GM12878 (cell line): ENCODE results near the gene RGS5. TPM values are rescaled to one million over a fixed set of nuclear protein-coding genes. Genes with fewer than 3 reads are reported as not detected.

ENCODE experiments used
- ATAC-seq: fragments of 200-7000 bp; cut with Tn5 transposase; 3 replicates; pipeline ENCODE4 v1.9.1; 2020; ENCODE audit warnings: mild to moderate bottlenecking, moderate library complexity
- BruUV-seq: library from RNA; stranded (reverse); fragments of 400-500 nt; replicated peaks from 2 replicates; lab custom pipeline; 2021; lab: Mats Ljungman, UMichigan
- CTCF ChIA-PET: fragments of 300-600 bp; sonication (Branson Sonifier 250); formaldehyde crosslinking; extraction: SDS; loops from one replicate; lab custom pipeline; 2021; ENCODE audit warnings: inconsistent platforms; lab: Yijun Ruan, JAX
- POLR2A ChIA-PET: fragments of 350-600 bp; formaldehyde crosslinking; extraction: SDS; loops from one replicate; lab custom pipeline; 2021; ENCODE audit warnings: inconsistent platforms; lab: Charles Lee
- RAD21 ChIA-PET: fragments of 300-600 bp; sonication (Branson Sonifier 250); formaldehyde crosslinking; loops from one replicate; lab custom pipeline; 2023; ENCODE audit warnings: antibody characterized with exemption; ENCODE audit not compliant: unreplicated experiment; lab: Charles Lee
- SMC1A ChIA-PET: fragments of 300-600 bp; sonication (Branson Sonifier 250); formaldehyde crosslinking; loops from one replicate; lab custom pipeline; 2023; ENCODE audit not compliant: unreplicated experiment, uncharacterized antibody; lab: Charles Lee
- DNase-seq: peaks from one replicate; pipeline ENCODE4 v3.0.0-alpha.2; 2011; ENCODE audit warnings: low read depth, low spot score
- FAIRE-seq: peaks from 3 replicates; lab custom pipeline; 2011; peaks lifted over from hg19 to GRCh38; lab: Jason Lieb, UNC
- H2AFZ ChIP-seq: 2 replicates; pipeline ENCODE4 v1.6.0; 2011; ENCODE audit warnings: low read depth, low read length, control low read depth; ENCODE audit not compliant: control insufficient read depth
- H3K27ac ChIP-seq: 2 replicates; pipeline ENCODE4 v1.5.1; 2011; ENCODE audit warnings: control low read depth; ENCODE audit not compliant: control insufficient read depth, insufficient read depth
- H3K27me3 ChIP-seq, 2 experiments: replicated peaks in 1 of 2; 2 replicates each; pipeline versions ENCODE4 v1.6.0 to v1.6.1; 2011; ENCODE audit warnings: low read length in 1 of 2; ENCODE audit not compliant: control insufficient read depth in 2 of 2, insufficient read depth in 2 of 2
- H3K36me3 ChIP-seq, 2 experiments: 2 replicates each; pipeline ENCODE4 v1.5.1; 2011; ENCODE audit warnings: low read length in 1 of 2; ENCODE audit not compliant: control insufficient read depth in 2 of 2, insufficient read depth in 2 of 2
- H3K4me1 ChIP-seq: 2 replicates; pipeline ENCODE4 v1.6.1; 2011; ENCODE audit warnings: mild to moderate bottlenecking, low read length, moderate library complexity, mixed read lengths; ENCODE audit not compliant: control insufficient read depth, insufficient read depth
- H3K4me2 ChIP-seq: 2 replicates; pipeline ENCODE4 v1.6.0; 2011; ENCODE audit warnings: control low read depth; ENCODE audit not compliant: control insufficient read depth, insufficient read depth
- H3K4me3 ChIP-seq: fragments of 200-600 bp; sonication (generic); 2 replicates; pipeline ENCODE4 v1.5.1; 2016
- H3K79me2 ChIP-seq: 2 replicates; pipeline ENCODE4 v1.6.0; 2011; ENCODE audit warnings: low read length; ENCODE audit not compliant: control insufficient read depth, insufficient read depth
- H3K9ac ChIP-seq: 2 replicates; pipeline ENCODE4 v1.8.0; 2011; ENCODE audit warnings: low read length, control low read depth, mixed read lengths; ENCODE audit not compliant: control insufficient read depth, insufficient read depth
- H3K9me3 ChIP-seq: replicated peaks from 3 replicates; pipeline ENCODE4 v1.5.1; 2011; ENCODE audit warnings: mild to moderate bottlenecking, low read length; ENCODE audit not compliant: control insufficient read depth, insufficient read depth
- H4K20me1 ChIP-seq: 2 replicates; pipeline ENCODE4 v1.6.0; 2011; ENCODE audit not compliant: control insufficient read depth, insufficient read depth
- BACH1 ChIP-seq: fragments of 450-650 bp; IDR thresholded peaks from 2 replicates; pipeline ENCODE4 v1.6.1; 2017; ENCODE audit warnings: mild to moderate bottlenecking, borderline replicate concordance
- BRCA1 ChIP-seq: IDR thresholded peaks from 2 replicates; pipeline ENCODE4 v1.6.1; 2011; ENCODE audit warnings: low read depth, low read length, improper control_type of control experiment
- IKZF2 ChIP-seq, 2 experiments: fragments of 450-650 bp; IDR thresholded peaks; 2 replicates each; pipeline ENCODE4 v1.6.1; 2017; ENCODE audit warnings: mild to moderate bottlenecking in 2 of 2, moderate library complexity in 2 of 2
- NFXL1 ChIP-seq: fragments of 450-650 bp; IDR thresholded peaks from 2 replicates; pipeline ENCODE4 v1.6.1; 2017; ENCODE audit warnings: antibody characterized with exemption, mild to moderate bottlenecking, borderline replicate concordance
- SIX5 ChIP-seq: IDR thresholded peaks from 2 replicates; pipeline ENCODE4 v1.6.1; 2011; ENCODE audit warnings: mild to moderate bottlenecking, low read depth, low read length, moderate library complexity; ENCODE audit not compliant: severe bottlenecking
- SREBF2 ChIP-seq: IDR thresholded peaks from 2 replicates; pipeline ENCODE4 v1.6.1; 2012; ENCODE audit warnings: mild to moderate bottlenecking, low read length
- WGBS: methylation state at CpG from one replicate; pipeline ENCODE4 v1.1.6; 2016; ENCODE audit warnings: low lambda C conversion rate; ENCODE audit not compliant: insufficient replicate concordance, insufficient coverage; ENCODE audit errors: missing lambda C conversion rate; 5-methylcytosine and 5-hydroxymethylcytosine counted together
- in situ Hi-C: fragments of 300-500 bp; cut with MboI; formaldehyde crosslinking; loops from 9 replicates; pipeline ENCODE4 v1.14.3; 2018; ENCODE audit warnings: mixed read lengths
- intact Hi-C: fragments of 100-400 bp; cut with micrococcal nuclease; formaldehyde crosslinking; loops from one replicate; pipeline ENCODE4 v1.14.2; 2022; ENCODE audit not compliant: unreplicated experiment
- polyA plus RNA-seq, 11 experiments: library from polyadenylated mRNA; depleted of rRNA in 4 of 11; unstranded in 6 of 11; stranded (reverse) in 5 of 11; fragments of >200 nt; fragmentation: Nextera tagmentation in 4 of 11; fragmentation: Illumina TruSeq in 1 of 11; extraction: Ambion mirVana in 4 of 11; extraction: Trizol in 1 of 11; gene quantifications; 1 replicate in 1 of 11; 2 replicates in 10 of 11; pipeline versions ENCODE4 v1.2.1 to v1.2.3, GENCODE V29; 2011 to 2016; ENCODE audit warnings: inconsistent platforms in 2 of 11, missing spikeins in 2 of 11, low read depth in 1 of 11
- total RNA-seq, 4 experiments: library from RNA; depleted of rRNA in 3 of 4; stranded (reverse); fragments of >200 nt in 3 of 4; fragmentation: Illumina TruSeq in 1 of 4; extraction: Trizol in 1 of 4; gene quantifications; 2 replicates each; pipeline versions ENCODE4 v1.2.1 to v1.2.3, GENCODE V29; 2013 to 2021
- TF ChIP-seq, protein P1 (sequence below): IDR thresholded peaks from 2 replicates; pipeline ENCODE4 v1.6.1; 2011; ENCODE audit warnings: borderline replicate concordance, low read depth, mild to moderate bottlenecking, moderate library complexity, low read length; ENCODE audit not compliant: insufficient read depth, poor library complexity, severe bottlenecking
- TF ChIP-seq, protein P2 (sequence below): IDR thresholded peaks from 2 replicates; pipeline ENCODE4 v1.6.1; 2011; ENCODE audit warnings: mild to moderate bottlenecking, low read depth, low read length, moderate library complexity; ENCODE audit not compliant: insufficient replicate concordance

The RGS5 gene
- total and polyA plus RNA-seq, 10 of the 15 experiments (the other 5 are each of a cell fraction or from before 2014, with no cell fraction given): 0.63 to 7.4 (median 2.8) TPM

DNA sequence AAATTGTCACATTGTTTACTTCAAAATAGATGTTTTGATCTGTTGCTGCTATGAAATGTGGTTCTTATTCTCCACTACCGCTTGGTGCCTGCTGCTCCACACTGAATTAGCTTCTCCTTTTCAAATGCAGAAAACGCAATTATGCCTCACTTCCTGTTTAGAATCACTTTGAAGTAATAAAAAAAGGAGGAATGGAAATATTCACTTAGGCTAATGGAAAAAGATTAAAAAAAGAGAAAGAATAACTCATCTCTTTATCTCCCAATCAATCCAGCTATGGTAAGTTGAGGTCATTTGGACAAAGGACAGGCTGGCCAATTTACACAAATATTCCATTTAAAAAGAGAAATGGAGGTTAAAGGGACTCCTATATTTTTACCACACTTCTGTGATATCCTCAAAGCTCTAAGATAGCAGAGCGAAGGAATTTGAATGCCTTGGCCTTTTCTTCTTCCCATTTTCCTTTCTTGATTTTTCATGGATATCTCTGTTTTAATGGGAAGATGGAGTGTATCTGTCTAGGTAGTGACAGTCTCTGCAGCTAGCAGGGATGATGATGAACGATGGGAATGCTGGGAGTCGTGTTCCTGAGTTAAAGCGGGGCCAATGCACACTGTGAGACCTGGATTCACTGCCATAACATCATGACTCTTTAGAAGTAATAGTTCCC is 35.7 kb downstream of the RGS5 start:
- FAIRE-seq: no peak
- intact Hi-C loops (no loop called here), in situ Hi-C loops (no loop called here)
- CTCF ChIA-PET: interaction anchor here (1.3 to 1.4 kb wide), 2 partner anchors 8 to 148 kb away, joined by 3 read pairs; no protein-coding TSS in a partner anchor
- Histone ChIP-seq H3K9ac (no peak overlapping the region), H4K20me1 (no peaks in the 10 kb centered on the region), H3K27ac (no peak overlapping the region), H3K79me2 (no peaks in the 10 kb centered on the region), H3K36me3 (no peaks in the 10 kb centered on the region), H3K4me1 (no peaks in the 10 kb centered on the region), H3K9me3 (no peaks in the 10 kb centered on the region), H2AFZ (no peak overlapping the region), H3K4me2 (no peak overlapping the region), H3K4me3 (no peak overlapping the region), H3K27me3 (no peaks in the 10 kb centered on the region)
- DNase-seq: no peak
- WGBS: 26% methylated on average over 6 of the region's 6 CpGs
- BruUV-seq: no TSS peak
- TF ChIP-seq, protein P1, sequence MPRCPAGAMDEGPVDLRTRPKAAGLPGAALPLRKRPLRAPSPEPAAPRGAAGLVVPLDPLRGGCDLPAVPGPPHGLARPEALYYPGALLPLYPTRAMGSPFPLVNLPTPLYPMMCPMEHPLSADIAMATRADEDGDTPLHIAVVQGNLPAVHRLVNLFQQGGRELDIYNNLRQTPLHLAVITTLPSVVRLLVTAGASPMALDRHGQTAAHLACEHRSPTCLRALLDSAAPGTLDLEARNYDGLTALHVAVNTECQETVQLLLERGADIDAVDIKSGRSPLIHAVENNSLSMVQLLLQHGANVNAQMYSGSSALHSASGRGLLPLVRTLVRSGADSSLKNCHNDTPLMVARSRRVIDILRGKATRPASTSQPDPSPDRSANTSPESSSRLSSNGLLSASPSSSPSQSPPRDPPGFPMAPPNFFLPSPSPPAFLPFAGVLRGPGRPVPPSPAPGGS: no peak
- TF ChIP-seq BRCA1 (no peak), BACH1 (no peak), NFXL1 (no peak), SREBF2 (no peak), SIX5 (no peak), IKZF2 (IDR thresholded peaks at IDR 0.05) (no peak)
- TF ChIP-seq, protein P2, sequence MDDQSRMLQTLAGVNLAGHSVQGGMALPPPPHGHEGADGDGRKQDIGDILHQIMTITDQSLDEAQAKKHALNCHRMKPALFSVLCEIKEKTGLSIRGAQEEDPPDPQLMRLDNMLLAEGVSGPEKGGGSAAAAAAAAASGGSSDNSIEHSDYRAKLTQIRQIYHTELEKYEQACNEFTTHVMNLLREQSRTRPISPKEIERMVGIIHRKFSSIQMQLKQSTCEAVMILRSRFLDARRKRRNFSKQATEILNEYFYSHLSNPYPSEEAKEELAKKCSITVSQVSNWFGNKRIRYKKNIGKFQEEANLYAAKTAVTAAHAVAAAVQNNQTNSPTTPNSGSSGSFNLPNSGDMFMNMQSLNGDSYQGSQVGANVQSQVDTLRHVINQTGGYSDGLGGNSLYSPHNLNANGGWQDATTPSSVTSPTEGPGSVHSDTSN: no peak
- POLR2A ChIA-PET: no interaction called here
- SMC1A ChIA-PET: no interaction called here
- ATAC-seq: no peak
- RAD21 ChIA-PET: no interaction called here
